ENCODE measurements around the gene TACC2. TPM values are rescaled to one million over a fixed set of nuclear protein-coding genes. Genes with fewer than 3 reads are reported as not detected.

TACC2 gene
- total and polyA plus RNA-seq, 2 experiments from 2014 or later, result 30.8 to 35.9 TPM

GRCh38 chr10:122159141-122159970 lies 170.4 kb downstream of the TACC2 start (continued):
- no peak for TF ChIP-seq JUNB (IDR thresholded peaks at IDR 0.05; ENCODE audit: unreplicated experiment)
- TF ChIP-seq STAT1 (IDR thresholded peaks at IDR 0.05; ENCODE audit: unreplicated experiment), result no peak
- TF ChIP-seq CREB1 (CRISPR knock-in tag; IDR thresholded peaks at IDR 0.05; ENCODE audit: low read depth), result no peak
- TF ChIP-seq EZH2phosphoT487 (IDR thresholded peaks at IDR 0.05; ENCODE audit: unreplicated experiment), result no peak
- TF ChIP-seq ZNF114 (CRISPR knock-in tag; IDR thresholded peaks at IDR 0.05), result no peak
- TF ChIP-seq ETS1 (IDR thresholded peaks at IDR 0.05), result no peak
- TF ChIP-seq NANOG (IDR thresholded peaks at IDR 0.05; ENCODE audit: borderline replicate concordance), result no peak
- TF ChIP-seq CTCF (conservative IDR thresholded peaks at IDR 0.05; ENCODE audit: low read depth in 2 of 2), result no peak

GRCh38 chr10:122161795-122162194 lies 172.8 kb downstream of the TACC2 start:
- no peak for DNase-seq (ENCODE audit: low spot score)
- Histone ChIP-seq H3K27ac (ENCODE audit: low read depth) (no peak overlapping the region), H3K27me3 (ENCODE audit: insufficient read depth) (peaks cover 6% of the 10 kb centered on the region), H2AFZ (no peak overlapping the region), H3K36me3 (ENCODE audit: insufficient read depth) (no peaks in the 10 kb centered on the region), H3K9me2 (ENCODE audit: insufficient read depth) (no peaks in the 10 kb centered on the region), H3F3A (replicated peaks; ENCODE audit: low read depth) (peaks cover 15% of the 10 kb centered on the region), H3K4me3 (peak overlapping the region; percentile 96; the same call in 1 of the 2 replicates), H3K4me2 (peak overlapping the region; percentile 100), H3K4me1 (ENCODE audit: insufficient read depth) (peaks cover 46% of the 10 kb centered on the region), H3K79me2 (replicated peaks; ENCODE audit: insufficient read depth) (peaks cover 37% of the 10 kb centered on the region), H4K20me1 (replicated peaks; ENCODE audit: insufficient read depth) (peaks cover 18% of the 10 kb centered on the region)
- Mint-ChIP-seq H3K4me1 (peaks cover 69% of the 10 kb centered on the region), H3K27me3 (ENCODE audit: insufficient read depth, low read depth, poor library complexity) (peaks cover 39% of the 10 kb centered on the region), H3K4me3 (peak overlapping the region; percentile 79), H3K36me3 (ENCODE audit: low read depth) (peaks cover 6% of the 10 kb centered on the region; the same call in 2 of the 3 replicates), H3K27ac (no peak overlapping the region), H3K9me3 (no peaks in the 10 kb centered on the region)
- no peak for ATAC-seq
- TF ChIP-seq ZNF331 (CRISPR knock-in tag; IDR thresholded peaks at IDR 0.05; ENCODE audit: low read depth) (no peak), JUNB (IDR thresholded peaks at IDR 0.05; ENCODE audit: unreplicated experiment) (no peak), ZNF114 (CRISPR knock-in tag; IDR thresholded peaks at IDR 0.05) (no peak), POLR2AphosphoS5 (IDR thresholded peaks at IDR 0.05; ENCODE audit: low read depth) (no peak), EZH2 (IDR thresholded peaks at IDR 0.05; ENCODE audit: low read depth, unreplicated experiment) (no peak), CREB1 (CRISPR knock-in tag; IDR thresholded peaks at IDR 0.05; ENCODE audit: low read depth) (no peak), STAT1 (IDR thresholded peaks at IDR 0.05; ENCODE audit: unreplicated experiment) (no peak), REST (IDR thresholded peaks at IDR 0.05; ENCODE audit: unreplicated experiment) (no peak), EZH2phosphoT487 (IDR thresholded peaks at IDR 0.05; ENCODE audit: unreplicated experiment) (no peak), CTCF (conservative IDR thresholded peaks at IDR 0.05; ENCODE audit: low read depth in 2 of 2) (no peak)
